NCI-H345 (cell line): Measurements from ENCODE around the gene KRTAP9-4.
"Not testable (repeated sequence)": the region's sequence is repeated elsewhere in the genome, so short reads cannot be mapped to it uniquely, and the experiment has no call there.

Source experiments
- DNase-seq: peaks from one replicate; lab custom pipeline; 2025; lab: John Stamatoyannopoulos, UW

The KRTAP9-4 gene

DNA sequence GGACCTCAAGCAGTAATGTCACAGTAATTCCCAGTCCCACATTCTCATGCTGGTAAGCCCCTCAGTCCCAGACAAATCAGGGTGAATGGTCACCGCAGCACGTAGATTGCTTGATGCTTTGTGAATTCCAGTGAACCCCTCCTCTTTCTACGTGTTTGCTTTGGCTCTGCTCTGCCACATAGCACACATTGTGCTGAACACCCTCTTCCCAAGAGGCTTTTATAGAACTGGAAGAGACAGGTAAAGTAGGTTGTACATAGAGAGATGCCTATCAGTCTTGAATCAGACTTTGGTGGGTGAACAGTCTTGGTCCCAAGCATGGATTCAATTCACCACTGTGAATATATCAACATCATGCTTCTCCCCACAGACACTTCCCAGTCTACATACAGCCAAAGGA lies 15.1 kb downstream of the KRTAP9-4 start:
- DNase-seq: no peak

DNA sequence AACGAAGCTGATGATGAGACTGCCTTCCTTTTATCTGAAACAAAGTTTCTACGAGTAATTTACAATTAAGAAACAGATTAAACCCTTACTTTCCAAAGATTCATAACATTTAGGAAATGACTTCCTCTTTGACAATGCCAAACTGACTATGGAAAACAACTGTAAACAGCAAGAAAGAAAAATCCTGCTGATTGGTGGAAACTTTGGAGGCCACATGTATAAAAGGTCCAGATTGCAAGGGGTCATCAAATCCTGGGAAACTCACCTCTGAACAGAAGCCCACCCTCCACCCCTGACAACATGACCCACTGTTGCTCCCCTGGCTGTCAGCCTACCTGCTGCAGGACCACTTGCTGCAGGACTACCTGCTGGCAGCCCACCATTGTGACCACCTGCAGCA lies 15.6 kb downstream of the KRTAP9-4 start, which contains the start of gene KRTAP9-6:
Gene KRTAP9-6 (plus strand): TSS at position 301 of the 400 bp plus-strand sequence. CDS start 0 bp downstream, at position 301.
- DNase-seq: no peak

GRCh38 chr17:41267711-41268110 lies 18.2 kb downstream of the KRTAP9-4 start:
- no peak for DNase-seq

DNA sequence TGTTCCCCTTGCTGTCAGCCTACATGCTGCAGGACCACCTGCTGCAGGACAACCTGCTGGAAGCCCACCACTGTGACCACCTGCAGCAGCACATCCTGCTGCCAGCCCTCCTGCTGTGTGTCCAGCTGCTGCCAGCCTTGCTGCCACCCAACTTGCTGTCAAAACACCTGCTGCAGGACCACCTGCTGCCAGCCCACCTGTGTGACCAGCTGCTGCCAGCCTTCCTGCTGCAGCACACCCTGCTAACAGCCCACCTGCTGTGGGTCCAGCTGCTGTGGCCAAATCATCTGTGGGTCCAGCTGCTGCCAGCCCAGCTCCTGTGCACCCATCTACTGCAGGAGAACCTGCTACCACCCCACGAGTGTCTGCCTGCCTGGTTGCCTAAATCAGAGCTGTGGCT lies 21.8 kb downstream of the KRTAP9-4 start:
- DNase-seq: not testable (repeated sequence)

- DNase-seq: no peak
These were observed 22.4 kb downstream of the KRTAP9-4 start for GRCh38 chr17:41271858-41272257.

- not testable (repeated sequence) for DNase-seq
These were observed 26.2 kb downstream of the KRTAP9-4 start, which contains the start of gene KRTAP9-7 for GRCh38 chr17:41275648-41276190. Gene KRTAP9-7 (plus strand): TSS chr17:41275698. CDS start chr17:41275698, 0 bp downstream.

- DNase-seq: no peak
These were observed 28.9 kb downstream of the KRTAP9-4 start for GRCh38 chr17:41278176-41278955.

DNA sequence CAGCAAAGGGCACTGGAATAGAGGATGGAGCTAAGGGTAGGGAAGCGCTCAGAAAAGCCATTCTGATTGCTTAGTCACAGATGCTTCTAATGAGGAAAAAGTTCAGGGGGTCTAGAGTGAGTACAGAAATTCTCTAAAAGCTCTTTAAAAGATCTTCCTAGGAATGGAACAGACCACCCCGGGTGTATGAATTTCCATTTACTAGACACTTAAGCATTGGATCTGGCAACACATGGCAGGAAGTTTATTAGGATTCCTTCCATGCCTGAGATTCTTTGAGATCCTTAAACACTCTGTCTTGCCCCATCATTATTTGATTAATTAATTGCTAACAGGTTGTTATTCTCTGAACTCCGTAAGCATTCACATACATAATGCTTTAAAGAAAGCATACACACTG lies 34.6 kb downstream of the KRTAP9-4 start:
- DNase-seq: no peak

DNA sequence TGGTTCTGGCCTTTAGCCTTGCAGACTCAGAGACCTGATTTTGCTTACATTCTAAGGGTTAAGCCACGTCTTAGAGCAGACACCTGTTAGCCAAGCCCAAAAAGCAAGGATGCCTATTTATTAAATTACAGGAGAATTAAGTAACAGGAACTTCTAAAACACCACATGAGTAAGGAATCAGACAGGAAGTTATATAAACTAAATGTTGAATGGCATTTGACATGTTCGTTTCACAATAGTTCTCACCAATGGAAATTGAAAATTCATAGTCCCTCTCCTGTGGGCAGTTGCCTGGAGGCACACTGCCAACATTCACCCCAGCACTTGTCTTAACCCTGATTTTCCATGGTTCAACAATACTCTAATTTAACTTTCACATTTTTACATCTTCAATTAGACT lies 35.1 kb downstream of the KRTAP9-4 start:
- DNase-seq: no peak

DNA sequence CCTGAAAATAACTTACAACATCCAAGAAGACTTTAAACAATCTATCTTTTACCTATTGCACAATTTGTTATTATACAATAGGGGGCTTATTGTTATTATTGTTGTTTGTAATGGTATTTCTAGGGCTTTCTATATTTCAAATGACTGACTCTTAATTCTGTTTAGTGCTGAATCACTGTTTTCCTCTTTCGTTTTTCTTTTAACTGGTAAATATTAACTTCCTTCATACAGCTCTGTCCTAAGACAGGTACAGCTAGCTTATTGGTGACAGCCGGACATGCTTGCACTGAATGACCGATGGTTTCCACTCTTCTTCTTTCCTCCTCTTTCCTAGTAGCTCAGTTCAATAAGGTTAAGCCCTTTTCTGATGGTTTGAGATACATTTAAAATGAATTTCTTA lies 37.6 kb downstream of the KRTAP9-4 start:
- no peak for DNase-seq

GRCh38 chr17:41294016-41294415 lies 44.5 kb downstream of the KRTAP9-4 start:
- no peak for DNase-seq

DNA sequence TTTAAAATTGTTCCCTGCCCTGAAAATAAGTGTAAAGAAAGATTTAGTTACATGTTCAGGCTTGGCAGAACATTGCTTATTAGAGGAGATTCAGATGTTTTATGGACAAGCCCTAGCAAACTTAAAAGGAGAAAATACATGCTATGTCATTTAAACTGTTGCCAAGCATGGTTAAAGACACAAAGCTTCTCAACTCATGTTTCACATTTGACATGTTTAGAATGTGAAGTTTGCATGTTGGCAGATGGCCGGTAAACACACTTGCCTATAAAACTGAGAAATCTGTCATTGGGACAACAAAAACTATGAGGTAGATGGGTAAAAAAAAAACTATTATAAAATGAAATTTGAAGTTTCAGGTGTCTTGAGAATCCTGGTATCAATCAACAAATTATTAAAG lies 47.4 kb downstream of the KRTAP9-4 start:
- no peak for DNase-seq

DNA sequence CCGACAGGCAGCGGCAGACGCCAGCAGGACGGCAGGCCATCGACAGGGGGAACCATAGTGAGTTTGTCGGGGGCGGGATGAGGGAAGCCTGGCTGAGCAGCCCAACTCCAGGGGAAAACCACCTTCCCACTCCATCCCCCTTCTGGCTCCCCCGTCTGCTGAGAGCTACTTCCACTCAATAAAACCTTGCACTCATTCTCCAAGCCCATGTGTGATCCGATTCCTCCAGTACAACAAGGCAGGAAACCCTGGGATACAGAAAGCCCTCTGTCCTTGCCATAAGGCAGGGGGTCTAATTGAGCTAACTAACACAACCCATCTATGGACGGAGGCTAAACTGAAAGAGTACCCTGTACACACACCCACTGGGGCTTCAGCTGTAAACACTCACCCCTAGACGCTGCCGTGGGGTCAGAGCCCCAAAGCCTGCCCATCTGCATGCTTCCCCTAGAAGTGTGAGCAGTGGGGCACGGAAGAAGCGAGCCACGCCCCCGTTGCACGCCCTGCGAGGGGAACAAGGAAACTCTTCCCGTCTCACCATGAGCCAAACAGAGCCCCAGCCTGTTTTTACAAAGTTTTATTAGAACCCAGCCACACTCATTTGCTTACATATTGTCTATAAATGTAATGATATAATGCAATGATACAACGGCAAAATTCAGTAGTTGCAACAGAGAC lies 49.1 kb downstream of the KRTAP9-4 start:
- DNase-seq: no peak
